HG02610 (cell line): Measurements from ENCODE around the gene IRAK2.

ENCODE experiments used
- ATAC-seq: cut with Tn5 transposase; IDR thresholded peaks from one replicate; pipeline ENCODE4 v1.9.1; 2021; ENCODE audit warnings: mild to moderate bottlenecking, moderate library complexity; ENCODE audit not compliant: unreplicated experiment

The IRAK2 gene

DNA sequence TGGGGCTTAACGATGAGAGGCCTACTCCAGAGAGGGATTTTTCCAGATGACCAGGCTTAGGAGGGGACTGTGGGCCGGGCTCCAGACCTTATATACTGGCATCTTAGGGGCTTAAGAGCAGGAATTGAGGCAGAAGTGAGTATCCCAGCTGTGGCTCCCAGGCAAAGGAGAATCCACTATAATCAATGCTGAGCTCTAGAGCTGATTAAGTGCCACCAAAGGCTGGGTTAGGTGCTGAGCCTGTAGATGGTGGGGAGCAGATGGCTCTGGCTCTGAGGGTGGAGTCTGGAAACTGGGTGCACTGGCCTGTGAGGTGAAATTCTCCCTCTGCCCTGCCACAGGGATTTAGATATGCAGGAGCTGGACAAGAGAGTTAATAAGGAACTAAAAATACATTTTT lies 23.2 kb downstream of the IRAK2 start:
- no peak for ATAC-seq

DNA sequence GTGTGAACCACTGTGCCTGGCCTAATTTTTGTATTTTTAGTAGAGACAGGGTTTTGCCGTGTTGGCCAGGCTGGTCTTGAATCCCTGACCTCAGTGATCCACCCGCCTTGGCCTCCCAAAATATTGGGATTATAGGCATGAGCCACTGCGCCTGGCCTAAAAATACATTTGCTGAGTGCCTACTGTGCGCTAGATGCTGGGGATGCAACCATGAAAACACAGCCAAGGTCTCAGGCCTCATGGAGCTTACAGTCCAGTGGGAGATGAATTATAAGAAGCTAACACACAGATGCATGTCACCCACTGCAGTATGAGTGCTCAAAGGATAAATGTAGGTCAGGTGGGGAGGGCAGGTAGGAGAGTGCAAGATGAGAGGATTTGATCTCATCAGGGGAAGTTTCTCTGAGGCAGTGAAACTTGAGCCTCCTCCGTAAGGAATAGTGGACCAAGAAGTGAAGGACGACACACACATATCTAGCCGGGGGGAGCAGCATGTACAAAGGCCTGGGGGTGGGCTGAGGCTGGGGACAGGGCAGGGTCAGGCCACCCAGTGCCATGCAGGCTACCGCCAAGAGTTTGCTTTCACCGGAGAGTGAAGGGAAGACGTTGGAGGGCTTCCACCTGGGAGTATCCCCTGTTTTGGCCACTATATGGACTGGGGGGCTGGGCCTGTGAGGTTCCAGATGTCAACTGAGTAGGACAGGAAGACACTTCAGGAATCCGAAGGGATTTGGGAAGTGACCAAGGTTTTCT lies 24.3 kb downstream of the IRAK2 start:
- ATAC-seq = no peak

DNA sequence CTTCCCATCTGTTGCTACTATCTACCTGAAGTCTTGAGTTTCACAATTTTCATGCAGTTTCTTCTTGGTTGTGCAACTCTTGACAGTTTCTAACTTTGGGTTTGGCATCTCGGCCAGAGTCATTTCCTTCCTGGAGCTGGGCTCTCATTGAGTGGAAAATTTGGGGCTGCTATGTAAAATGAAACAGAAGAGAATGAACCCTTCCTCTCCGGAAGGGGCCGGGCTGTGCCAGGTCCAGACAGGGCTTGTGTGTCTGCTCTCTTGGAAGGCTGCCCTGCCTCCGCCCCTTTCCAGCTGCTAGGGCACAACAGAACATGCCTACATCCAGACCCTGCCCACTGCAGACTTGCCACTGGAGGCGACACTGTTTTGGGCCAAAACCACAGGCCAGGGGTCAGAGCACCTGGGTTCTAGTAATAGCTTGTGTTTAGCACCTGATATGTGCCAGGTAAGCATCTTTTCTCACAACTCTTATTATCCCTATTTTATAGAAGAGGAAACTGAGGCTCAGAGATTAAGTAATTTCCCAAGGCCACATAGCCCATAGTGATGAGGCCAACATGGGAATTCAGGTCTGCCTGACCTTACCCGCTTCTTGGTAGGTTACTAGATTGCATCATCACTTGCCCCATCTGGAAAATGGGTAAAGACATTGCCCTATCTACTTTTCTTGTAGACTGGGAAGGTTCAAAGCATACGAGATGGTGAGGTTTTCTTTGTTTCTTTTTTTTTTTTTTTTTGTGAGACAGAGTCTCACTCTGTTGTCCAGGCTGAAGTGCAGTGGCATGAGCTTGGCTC lies 25.0 kb downstream of the IRAK2 start:
- ATAC-seq = no peak

DNA sequence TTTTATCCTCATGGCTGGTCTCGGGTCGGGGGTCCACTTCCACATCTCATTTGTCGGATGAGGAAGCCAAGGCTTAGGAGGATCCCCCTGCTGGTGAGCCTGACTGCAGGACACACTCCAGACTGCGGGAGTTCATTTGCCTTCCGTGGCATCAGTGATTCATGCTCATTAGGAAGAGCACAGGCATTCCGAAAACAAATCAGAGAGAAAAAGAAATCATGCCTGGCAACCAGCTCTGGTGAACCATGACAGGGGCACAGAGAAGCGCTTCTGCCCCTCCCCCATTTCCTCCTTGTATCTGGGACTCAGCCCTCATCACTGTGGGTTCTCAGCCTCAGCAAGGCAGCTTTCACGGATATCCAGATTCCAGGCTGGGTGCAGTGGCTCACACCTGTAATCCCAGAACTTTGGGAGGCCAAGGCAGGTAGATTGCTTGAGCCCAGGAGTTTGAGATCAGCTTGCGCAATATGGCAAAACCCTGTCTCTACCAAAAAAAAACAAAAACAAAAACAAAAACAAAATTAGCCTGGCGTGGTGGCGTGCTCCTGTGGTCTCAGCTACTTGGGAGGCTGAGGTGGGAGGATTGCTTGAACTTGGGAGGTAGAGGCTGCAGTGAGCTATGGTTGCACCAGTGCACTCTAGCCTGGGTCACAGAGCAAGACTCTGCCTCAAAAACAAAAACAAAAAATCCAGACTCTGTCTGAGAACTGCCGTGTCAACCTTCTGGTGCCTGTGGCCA lies 28.4 kb downstream of the IRAK2 start:
- peak; percentile 30 for ATAC-seq

DNA sequence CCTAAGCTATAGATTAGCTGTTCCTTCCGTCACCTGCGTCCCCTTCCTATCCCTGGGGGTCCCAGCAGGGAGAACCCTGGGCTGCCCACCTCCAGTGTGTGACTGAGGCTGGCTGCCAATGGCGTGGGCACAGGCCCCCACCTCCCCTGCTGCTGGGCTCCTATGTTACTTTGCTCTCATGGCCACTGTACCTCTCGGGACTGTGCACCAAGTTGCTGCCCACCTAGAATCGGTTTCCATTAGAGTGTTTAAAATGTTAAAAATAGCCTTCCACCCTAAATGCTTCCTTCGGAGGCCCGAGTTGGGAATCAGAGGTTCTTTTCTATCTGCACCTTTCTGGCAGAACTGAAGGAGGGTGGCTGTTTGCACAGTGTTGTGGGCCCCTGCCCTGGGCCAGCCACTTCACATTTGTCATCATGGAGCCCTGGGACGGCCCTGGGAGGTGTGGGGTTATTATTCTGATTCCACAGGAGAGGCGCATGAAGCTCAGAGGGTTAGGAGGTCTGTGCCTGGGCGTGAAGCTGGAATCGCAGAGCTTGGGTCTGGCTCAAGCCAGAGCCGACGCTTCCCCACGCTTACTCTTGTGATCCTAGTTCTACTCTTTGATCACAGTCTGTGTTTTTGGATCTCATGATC lies 29.1 kb downstream of the IRAK2 start:
- no peak for ATAC-seq

DNA sequence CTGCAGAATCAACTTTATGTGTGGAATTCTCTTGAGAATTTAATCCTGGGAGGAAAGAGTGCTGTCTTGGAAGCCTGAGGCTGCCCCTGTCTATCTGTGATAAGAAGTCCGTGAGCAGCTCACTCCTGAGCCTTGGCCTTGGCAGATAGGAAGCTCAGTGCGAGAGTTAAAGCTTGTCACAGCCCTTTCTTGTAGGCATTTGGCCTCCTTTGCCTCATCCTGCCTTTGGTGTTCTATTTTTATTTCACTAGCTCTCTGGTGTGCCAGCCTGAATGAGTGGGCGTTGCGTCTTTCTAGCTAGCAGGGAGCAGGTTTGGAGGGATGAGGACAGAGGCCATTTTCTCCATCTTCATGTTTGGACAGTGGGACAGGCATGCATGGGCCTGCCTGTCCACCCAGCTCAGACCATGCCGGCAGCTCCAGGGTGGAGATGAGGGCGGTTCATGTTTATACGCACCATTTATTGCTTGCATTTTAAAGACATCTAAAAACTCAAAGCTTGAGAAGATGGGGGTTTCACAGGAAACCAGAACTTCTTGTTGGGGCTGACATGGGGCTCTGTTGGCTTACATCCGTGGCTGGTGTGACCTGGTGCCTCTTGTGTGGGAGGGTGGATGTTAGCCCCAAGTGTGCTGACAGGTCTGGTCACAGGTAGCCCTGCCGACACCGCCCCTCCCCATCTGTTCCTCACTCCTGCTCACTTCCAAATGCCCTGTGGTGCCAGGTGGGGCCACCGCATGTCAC lies 29.8 kb downstream of the IRAK2 start:
- ATAC-seq = peak; percentile 15

DNA sequence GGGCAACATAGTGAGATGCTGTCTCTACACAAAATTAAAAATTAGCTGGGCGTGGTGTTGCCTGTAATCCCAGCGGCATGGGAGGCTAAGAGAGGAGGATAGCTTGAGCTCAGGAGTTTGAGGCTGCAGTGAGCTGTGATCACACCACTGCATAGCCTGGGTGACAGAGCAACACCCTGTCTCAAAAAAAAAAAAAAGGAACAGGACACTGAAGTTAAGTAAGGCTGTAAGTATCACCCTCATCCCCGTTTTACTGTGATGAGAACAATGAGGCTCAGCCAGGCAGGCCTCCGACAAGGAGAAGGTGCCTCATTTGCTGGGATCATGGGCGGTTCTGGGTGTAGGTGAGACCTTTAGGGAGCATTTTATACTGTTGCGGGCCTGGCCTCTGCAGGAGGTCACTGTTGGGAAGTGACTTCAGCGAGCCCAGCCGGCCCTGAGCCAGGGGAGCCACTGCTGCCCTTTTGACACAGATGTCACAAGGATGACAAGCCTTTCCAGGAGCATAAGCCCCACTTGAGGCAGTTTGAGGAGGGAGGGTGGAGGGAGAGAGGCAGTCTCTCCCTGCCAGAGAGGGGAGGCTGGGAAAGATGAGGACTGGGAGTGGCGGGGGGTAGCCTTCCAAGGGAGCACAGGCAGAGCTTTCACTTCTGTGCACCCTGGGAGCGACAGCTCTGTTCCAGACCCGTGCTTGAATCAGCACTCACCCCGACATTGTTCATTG lies 30.8 kb downstream of the IRAK2 start:
- ATAC-seq = no peak

DNA sequence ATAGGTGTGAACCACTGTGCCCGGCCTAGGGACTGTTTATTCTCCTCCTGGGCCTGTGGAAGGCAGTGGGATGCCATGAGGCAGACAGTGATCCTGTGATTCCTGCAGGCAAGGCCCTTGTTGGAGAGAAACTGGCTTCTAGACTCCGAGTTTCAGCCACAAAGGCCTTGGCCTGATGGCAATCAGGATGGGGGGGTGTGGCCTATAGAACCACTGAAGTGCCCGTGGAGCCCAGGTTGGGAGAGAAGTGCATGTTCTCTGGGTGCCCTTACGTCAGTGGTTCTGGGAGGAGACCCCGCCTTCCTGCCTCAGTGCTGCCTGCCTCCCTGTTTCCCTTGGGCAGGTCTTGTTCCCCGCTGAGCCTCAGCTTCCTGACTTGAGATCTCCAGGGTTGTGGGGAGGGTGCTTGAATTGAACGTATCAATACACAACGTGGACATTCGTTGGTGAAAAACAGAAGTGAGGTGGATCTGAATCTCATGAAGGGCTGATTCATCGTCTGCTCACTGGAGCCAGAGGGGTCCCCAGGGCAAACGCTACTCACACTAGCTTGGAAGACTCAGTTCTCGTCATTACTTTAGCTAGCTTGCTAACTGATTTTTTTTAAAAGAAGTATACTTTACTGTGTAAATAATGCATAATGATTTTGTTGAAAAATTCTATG lies 31.8 kb downstream of the IRAK2 start:
- ATAC-seq = no peak

DNA sequence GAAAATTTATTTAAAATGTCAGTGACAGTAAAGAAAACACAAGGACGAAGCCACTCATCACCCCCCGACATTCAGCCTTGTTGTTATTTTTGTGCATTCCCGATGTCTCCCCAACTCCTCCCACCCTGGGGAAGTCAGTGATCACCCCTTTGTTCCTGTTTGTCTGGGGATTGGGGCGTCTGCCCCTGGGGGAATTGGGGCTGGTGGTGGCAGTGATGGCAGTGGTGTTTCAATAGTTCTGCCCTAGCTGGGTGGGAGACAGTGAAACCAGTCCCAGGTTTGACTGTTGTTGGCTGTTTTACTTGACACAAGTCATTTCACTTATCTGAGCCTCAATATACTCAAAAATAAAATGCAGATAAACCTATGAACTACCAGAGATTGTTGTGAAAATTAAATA lies 33.5 kb downstream of the IRAK2 start:
- ATAC-seq = no peak

DNA sequence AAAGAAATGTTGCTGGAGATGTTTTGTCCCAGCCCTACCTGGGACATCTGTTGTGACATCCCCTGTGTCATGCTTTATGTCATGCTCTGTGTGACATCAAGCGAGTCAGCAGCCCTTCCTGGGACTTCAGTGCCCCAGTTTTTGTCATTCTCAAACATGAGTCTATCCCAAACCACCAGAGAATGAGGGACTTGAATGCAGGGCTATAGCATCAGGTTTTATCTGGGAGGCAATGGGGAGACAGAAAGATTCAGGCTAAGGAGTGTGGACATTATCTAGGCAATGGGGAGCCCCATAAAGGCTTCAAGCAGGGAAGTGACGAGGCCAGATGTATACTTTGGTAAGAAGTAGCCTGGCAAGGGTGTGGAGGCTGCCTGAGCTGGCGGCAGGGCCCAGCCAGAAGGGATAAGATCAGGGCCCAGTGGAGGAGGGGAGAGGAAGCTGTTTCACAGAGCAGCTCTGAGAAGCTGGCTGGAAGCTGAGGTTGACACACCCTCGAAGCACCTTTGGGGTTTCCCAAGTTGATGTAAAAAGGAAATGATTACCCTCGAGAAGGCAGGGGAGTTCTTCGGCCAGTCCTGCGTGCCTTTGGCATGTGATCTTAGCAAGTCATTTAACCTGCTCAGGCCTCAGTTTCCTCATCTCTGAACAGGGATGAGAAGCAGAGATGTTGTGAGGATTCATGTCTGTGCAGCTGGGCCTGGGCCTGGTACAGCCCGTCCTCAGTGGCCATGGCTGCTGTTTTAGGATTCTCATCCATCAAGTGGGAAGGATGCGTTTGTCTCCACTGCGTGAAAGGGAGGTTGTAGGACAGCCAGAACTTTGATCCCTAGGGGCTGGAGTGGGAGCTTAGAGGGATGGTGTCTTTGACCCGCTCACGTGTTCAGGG lies 34.3 kb downstream of the IRAK2 start:
- peak; percentile 76 for ATAC-seq

DNA sequence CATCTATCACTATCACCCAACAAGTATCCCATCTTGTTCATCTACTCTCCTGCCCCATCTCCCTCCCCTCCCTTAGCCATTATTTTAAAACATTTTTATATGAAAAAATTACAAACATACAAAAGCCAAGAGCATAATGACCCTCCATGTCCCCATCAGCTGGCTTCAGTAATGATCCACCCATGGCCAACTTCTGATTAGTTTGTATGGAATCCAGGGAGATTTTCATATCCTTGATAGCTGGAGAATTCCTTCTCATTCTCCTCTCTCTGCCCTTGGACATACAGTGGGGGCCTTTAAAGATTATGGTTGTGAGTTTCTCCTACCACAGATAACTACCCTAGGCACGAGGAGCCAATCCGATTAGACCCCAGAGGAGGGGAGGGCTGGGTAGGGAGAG lies 40.2 kb downstream of the IRAK2 start:
- ATAC-seq = no peak

DNA sequence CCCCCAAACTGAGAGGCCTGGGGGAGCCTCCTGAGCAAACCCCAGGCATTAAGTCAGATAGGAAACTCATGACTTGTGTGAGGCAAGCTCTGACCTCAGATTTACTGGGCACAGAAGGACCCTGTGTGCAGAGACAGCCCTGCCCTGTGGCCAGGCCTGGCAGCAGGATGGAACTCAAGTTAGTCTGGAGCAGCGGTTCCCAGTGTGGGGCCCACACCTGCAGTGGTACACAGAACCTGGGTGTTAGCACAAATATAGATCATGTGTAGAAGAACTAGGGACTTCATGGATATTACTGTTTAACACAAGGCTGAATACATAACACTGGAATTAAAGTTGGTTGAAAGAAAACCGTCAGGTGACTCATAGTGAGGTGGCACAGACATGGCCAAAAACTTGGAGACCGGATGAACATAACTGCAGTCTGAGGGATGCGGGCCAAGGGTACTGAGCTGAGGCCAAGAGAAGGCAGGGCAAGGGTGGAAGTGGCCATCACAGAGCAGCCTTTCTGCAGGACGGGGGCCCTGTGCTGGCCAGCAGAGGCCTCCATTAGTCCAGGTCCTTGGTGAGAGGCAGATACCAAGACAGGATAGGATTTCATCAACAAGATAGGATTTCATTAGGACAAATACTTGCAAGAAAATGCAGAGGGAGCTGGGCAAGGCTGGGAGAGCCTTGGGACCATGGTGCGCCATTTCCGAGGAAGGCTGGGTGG lies 40.9 kb downstream of the IRAK2 start:
- ATAC-seq = no peak

DNA sequence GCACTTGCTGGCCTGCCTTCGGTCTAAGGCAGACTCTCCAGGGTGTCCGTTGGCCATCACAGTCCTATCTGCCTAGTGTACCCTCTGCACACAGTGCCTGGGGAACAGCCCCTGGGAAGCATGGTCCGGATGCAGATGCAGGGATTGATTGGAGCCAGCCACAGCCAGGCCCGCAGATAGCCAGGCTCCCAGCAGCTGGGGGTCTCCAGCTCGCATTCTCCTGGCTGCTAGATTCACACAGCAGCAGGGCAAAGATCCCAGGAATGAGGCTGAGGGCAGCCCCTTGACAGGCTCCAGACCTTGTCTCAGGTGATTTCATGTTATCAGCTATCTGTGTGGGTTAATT lies 41.4 kb downstream of the IRAK2 start:
- ATAC-seq = no peak

DNA sequence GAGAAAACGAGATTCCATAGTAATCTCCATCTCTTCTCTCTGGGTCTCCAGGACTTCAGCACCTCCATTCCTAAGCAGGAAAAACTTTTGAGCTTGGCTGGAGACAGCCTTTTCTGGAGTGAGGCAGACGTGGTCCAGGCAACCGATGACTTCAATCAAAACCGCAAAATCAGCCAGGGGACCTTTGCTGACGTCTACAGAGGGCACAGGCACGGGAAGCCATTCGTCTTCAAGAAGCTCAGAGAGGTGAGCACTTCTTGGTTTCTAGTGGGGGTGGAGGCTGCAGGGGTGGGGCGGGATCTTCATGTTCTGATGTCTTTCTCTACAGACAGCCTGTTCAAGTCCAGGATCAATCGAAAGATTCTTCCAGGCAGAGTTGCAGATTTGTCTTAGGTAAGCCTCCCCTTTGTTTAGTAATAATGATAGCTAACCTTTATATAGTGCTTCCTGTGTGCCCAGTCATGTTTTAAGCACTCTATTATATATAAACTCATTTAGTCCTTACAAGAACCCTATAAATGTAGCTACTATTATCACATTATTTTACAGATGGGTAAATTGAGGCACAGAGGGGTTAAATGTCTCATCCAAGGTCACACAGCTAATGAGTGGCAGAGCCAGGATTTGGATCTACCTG lies 48.6 kb downstream of the IRAK2 start:
- ATAC-seq = no peak

DNA sequence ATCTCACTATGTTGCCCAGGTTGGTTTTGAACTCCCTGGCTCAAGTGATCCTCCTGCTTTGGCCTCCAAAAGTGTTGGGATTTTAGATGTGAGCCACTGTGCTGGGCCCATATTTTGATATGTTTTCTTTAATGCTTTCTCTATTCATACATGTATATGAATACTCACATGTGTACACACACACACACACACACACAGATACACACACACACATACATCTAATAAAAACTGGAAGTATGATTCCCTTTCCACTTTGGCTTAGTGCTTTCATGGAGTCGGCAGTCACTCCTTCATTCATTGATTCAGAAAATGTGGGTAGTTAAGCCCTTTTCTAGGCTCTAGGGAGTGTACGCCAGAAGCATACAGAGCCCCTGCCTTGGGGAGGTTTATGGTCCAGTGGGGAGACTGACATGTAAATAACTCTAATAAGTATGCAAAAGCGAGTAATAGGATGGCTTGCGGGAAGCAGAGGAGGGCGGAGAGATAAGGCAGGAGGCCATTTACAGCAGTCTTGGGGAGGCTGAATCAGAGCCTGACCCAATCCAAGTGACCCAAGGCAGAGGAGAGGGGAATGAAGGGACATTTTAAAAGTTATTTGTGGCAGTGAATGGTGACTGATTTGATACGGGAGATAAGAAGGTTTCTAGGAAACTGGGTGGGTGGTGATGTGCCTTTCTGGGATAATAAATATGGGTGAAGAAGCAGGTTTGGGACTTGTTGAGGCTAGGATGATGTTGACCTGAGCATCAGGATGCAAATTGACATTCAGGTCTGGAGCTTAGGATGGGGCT lies 51.1 kb downstream of the IRAK2 start:
- ATAC-seq = no peak

DNA sequence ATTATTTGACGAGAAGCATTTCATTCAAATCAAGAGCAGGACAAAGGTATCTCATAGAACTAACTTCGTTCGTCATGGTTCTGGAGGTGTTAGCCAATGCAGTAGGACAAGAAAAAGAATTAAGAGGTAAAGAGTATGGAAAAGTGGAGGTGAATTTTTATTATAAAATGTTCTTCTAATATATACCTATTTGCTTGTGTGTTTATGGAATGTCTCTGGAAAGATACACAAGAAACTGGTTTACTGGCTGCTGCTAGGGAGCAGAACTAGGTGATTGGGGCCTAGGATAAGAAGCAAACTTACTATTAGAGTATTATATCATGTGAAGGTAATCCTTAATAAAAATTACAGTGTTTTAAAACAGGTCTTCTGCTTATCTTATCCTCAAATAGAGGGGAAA lies 52.6 kb downstream of the IRAK2 start:
- no peak for ATAC-seq

DNA sequence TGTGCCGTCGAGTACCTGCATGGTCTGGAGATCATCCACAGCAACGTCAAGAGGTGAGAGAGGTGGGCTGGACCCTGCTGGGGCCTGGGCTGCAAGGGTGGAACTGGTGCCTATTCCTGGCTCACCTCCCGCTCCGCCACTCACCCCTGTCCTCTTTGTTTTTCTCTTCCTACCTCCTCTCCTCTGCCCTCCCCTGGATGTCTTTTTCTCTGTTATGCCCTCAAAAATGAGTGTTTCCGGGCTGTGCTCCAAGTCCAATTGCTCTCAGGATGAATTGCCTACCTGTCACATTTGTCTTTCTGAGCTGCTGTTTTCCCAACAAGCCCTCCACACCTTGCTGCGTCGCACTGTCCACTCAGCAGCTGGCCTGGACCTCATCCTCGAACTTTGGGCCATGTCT lies 55.0 kb downstream of the IRAK2 start:
- ATAC-seq = no peak
